ENCODE measurements around the gene RAB40C.
A peak's percentile ranks its signal among the peaks of the same experiment; 100 is the strongest.

The RAB40C gene

GRCh38 chr16:589658-590187, at the start of gene RAB40C:
Gene RAB40C, plus strand, starts transcription at chr16:590066. Its CDS starts 226 bp downstream, at chr16:590292.
- DNase-seq, result peak; percentile 97

GRCh38 chr16:540645-541340, 49.1 kb upstream of the RAB40C start:
- no peak for DNase-seq

GRCh38 chr16:543301-544164, 46.3 kb upstream of the RAB40C start:
- DNase-seq, result no peak

- no peak for DNase-seq
Measured at GRCh38 chr16:544517-544916, 45.3 kb upstream of the RAB40C start.

- no peak for DNase-seq
Measured at GRCh38 chr16:546909-547770, 42.7 kb upstream of the RAB40C start.

GRCh38 chr16:548586-548985, 41.3 kb upstream of the RAB40C start:
- no peak for DNase-seq

GRCh38 chr16:549544-550263, 40.2 kb upstream of the RAB40C start:
- no peak for DNase-seq

GRCh38 chr16:551210-551609, 38.7 kb upstream of the RAB40C start:
- DNase-seq, result no peak

- no peak for DNase-seq
Measured at GRCh38 chr16:552171-552570, 37.7 kb upstream of the RAB40C start.

- no peak for DNase-seq
Measured at GRCh38 chr16:553601-554296, 36.1 kb upstream of the RAB40C start.

- DNase-seq, result no peak
Measured at GRCh38 chr16:554297-554621, 35.6 kb upstream of the RAB40C start.

GRCh38 chr16:554640-555365, 35.1 kb upstream of the RAB40C start:
- DNase-seq, result no peak

- no peak for DNase-seq
Measured at GRCh38 chr16:555528-556473, 34.1 kb upstream of the RAB40C start.

- no peak for DNase-seq
Measured at GRCh38 chr16:556474-557173, 33.2 kb upstream of the RAB40C start.

GRCh38 chr16:557463-558297, 32.2 kb upstream of the RAB40C start:
- no peak for DNase-seq

- DNase-seq, result no peak
Measured at GRCh38 chr16:558298-559020, 31.4 kb upstream of the RAB40C start.

GRCh38 chr16:559021-559380, 30.9 kb upstream of the RAB40C start:
- no peak for DNase-seq
